ENCODE measurements around the gene LARP1. TPM values are rescaled to one million over a fixed set of nuclear protein-coding genes. Genes with fewer than 3 reads are reported as not detected.

LARP1 gene
- total RNA-seq, 1 donor from 2014 or later = 249 TPM

GRCh38 chr5:154784856-154785255 lies 29.7 kb downstream of the LARP1 start:
- H3K27me3 Mint-ChIP-seq (ENCODE audit: low read depth) = no peaks in the 10 kb centered on the region
- DNase-seq (ENCODE audit: low spot score in 2 of 2, unreplicated experiment in 2 of 2) = no peak
- H3K4me3 Mint-ChIP-seq = no peak overlapping the region
- H3K36me3 Mint-ChIP-seq = peaks cover 4% of the 10 kb centered on the region
- TF ChIP-seq CTCF (IDR thresholded peaks at IDR 0.05; ENCODE audit: unreplicated experiment) = no peak
- H3K27ac Mint-ChIP-seq = peak overlapping the region; percentile 6
- peaks cover 39% of the 10 kb centered on the region for H3K4me1 Mint-ChIP-seq
- no peaks in the 10 kb centered on the region for H3K9me3 Mint-ChIP-seq

- TF ChIP-seq CTCF (IDR thresholded peaks at IDR 0.05; ENCODE audit: unreplicated experiment) = no peak
- peaks cover 9% of the 10 kb centered on the region for H3K36me3 Mint-ChIP-seq
- no peak overlapping the region for H3K4me3 Mint-ChIP-seq
- DNase-seq (ENCODE audit: low spot score in 2 of 2, unreplicated experiment in 2 of 2) = no peak
- H3K4me1 Mint-ChIP-seq = peaks cover 38% of the 10 kb centered on the region
- H3K27me3 Mint-ChIP-seq (ENCODE audit: low read depth) = no peaks in the 10 kb centered on the region
- no peaks in the 10 kb centered on the region for H3K9me3 Mint-ChIP-seq
- H3K27ac Mint-ChIP-seq = peak overlapping the region; percentile 16
These were observed 31.2 kb downstream of the LARP1 start for GRCh38 chr5:154786414-154786813.

GRCh38 chr5:154788212-154788611 lies 33.0 kb downstream of the LARP1 start:
- no peak for DNase-seq (ENCODE audit: low spot score in 2 of 2, unreplicated experiment in 2 of 2)
- peaks cover 25% of the 10 kb centered on the region for H3K4me1 Mint-ChIP-seq
- no peaks in the 10 kb centered on the region for H3K9me3 Mint-ChIP-seq
- H3K36me3 Mint-ChIP-seq = peaks cover 17% of the 10 kb centered on the region
- H3K27ac Mint-ChIP-seq = peak overlapping the region; percentile 74
- no peak overlapping the region for H3K4me3 Mint-ChIP-seq
- no peak for TF ChIP-seq CTCF (IDR thresholded peaks at IDR 0.05; ENCODE audit: unreplicated experiment)
- no peaks in the 10 kb centered on the region for H3K27me3 Mint-ChIP-seq (ENCODE audit: low read depth)

- Mint-ChIP-seq H3K27me3 (ENCODE audit: low read depth) (no peaks in the 10 kb centered on the region), H3K4me3 (no peak overlapping the region)
- TF ChIP-seq CTCF (IDR thresholded peaks at IDR 0.05; ENCODE audit: unreplicated experiment) = no peak
These were observed 36.4 kb downstream of the LARP1 start for GRCh38 chr5:154791535-154791934.

GRCh38 chr5:154793599-154794524 lies 38.7 kb downstream of the LARP1 start:
- Mint-ChIP-seq H3K4me1 (peaks cover 15% of the 10 kb centered on the region), H3K4me3 (no peak overlapping the region), H3K36me3 (peaks cover 29% of the 10 kb centered on the region), H3K9me3 (no peaks in the 10 kb centered on the region), H3K27me3 (ENCODE audit: low read depth) (no peaks in the 10 kb centered on the region), H3K27ac (peak overlapping the region; percentile 76)
- DNase-seq (ENCODE audit: low spot score in 2 of 2, unreplicated experiment in 2 of 2) = no peak
- no peak for TF ChIP-seq CTCF (IDR thresholded peaks at IDR 0.05; ENCODE audit: unreplicated experiment)

More at GRCh38 chr5:154791535-154791934, 36.4 kb downstream of the LARP1 start:
- DNase-seq (ENCODE audit: low spot score in 2 of 2, unreplicated experiment in 2 of 2) = no peak
- Mint-ChIP-seq H3K27ac (no peak overlapping the region), H3K9me3 (no peaks in the 10 kb centered on the region), H3K4me1 (peaks cover 29% of the 10 kb centered on the region), H3K36me3 (peaks cover 25% of the 10 kb centered on the region)

Measured in mesothelial cell of epicardium (in vitro differentiated cells).